Activated T-helper 17 cell treated with anti-CD3 and anti-CD28 coated beads, Interleukin-2, amount 50 U/mL, for 72 hours (primary cell): ENCODE measurements around the gene BCAR1. TPM values are rescaled to one million over a fixed set of nuclear protein-coding genes. Genes with fewer than 3 reads are reported as not detected.

Experiments
- ATAC-seq: fragments of 150-1000 bp; cut with Tn5 transposase; replicated peaks from 2 replicates; pipeline ENCODE4 v1.10.0; 2021; ENCODE audit warnings: mild to moderate bottlenecking, moderate library complexity
- H3K27ac Mint-ChIP-seq: one replicate; pipeline ENCODE4 v1.8.0; 2022; ENCODE audit warnings: mixed read lengths
- H3K27me3 Mint-ChIP-seq: one replicate; pipeline ENCODE4 v1.8.0; 2022; ENCODE audit warnings: mixed read lengths
- H3K36me3 Mint-ChIP-seq: one replicate; pipeline ENCODE4 v1.8.0; 2022; ENCODE audit warnings: low read depth, mild to moderate bottlenecking, mixed read lengths
- H3K4me1 Mint-ChIP-seq: one replicate; pipeline ENCODE4 v1.8.0; 2022; ENCODE audit warnings: mixed read lengths
- H3K4me3 Mint-ChIP-seq: one replicate; pipeline ENCODE4 v1.8.0; 2022; ENCODE audit warnings: mild to moderate bottlenecking, mixed read lengths
- H3K9me3 Mint-ChIP-seq: one replicate; pipeline ENCODE4 v1.8.0; 2022; ENCODE audit warnings: mixed read lengths
- total RNA-seq, 2 donors: library from RNA; stranded (reverse); gene quantifications; one replicate each; pipeline ENCODE4 v1.2.3, GENCODE V29; 2022

Gene BCAR1
- total RNA-seq, 2 donors from 2014 or later = 0.58 TPM; not detected in 1

- Mint-ChIP-seq H3K27ac (no peak overlapping the region), H3K36me3 (no peaks in the 10 kb centered on the region), H3K9me3 (no peaks in the 10 kb centered on the region), H3K4me3 (no peak overlapping the region), H3K27me3 (peaks cover 21% of the 10 kb centered on the region), H3K4me1 (no peaks in the 10 kb centered on the region)
- no peak for ATAC-seq
Observed at GRCh38 chr16:75252946-75253911, 1.8 kb upstream of the BCAR1 start.

GRCh38 chr16:75252049-75252864 lies 833 bp upstream of the BCAR1 start:
- Mint-ChIP-seq H3K9me3 (no peaks in the 10 kb centered on the region), H3K4me1 (no peaks in the 10 kb centered on the region), H3K4me3 (peak overlapping the region; percentile 58), H3K27ac (no peak overlapping the region), H3K27me3 (peaks cover 18% of the 10 kb centered on the region), H3K36me3 (no peaks in the 10 kb centered on the region)
- no peak for ATAC-seq

DNA sequence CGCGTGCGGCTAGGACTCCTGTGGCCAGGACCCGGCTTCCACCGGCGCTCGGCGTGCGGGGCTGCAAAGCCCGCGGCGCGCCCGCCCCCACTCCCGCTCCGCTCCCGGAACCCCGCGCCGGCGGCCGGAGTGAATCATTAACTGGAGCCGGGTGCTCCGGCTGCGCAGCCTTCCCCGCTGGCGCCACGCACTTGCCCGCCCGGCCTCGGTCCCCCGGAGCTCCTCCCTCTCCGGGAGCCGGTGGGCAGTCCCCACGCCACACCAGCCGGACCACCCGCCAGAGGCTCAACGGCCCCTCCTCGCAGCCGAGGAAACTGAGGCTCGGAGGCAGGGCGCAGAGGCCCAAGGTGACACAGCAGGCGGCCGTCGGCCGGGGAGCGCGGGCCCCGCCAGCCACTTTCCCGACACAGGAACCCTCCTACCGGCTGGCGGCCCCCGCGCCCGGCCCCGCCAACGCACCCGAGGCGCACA lies 580 bp downstream of the BCAR1 start:
- Mint-ChIP-seq H3K27ac (no peak overlapping the region), H3K4me1 (no peaks in the 10 kb centered on the region), H3K27me3 (peaks cover 18% of the 10 kb centered on the region), H3K9me3 (no peaks in the 10 kb centered on the region), H3K36me3 (no peaks in the 10 kb centered on the region), H3K4me3 (peak overlapping the region; percentile 42)
- ATAC-seq = peak; percentile 30

DNA sequence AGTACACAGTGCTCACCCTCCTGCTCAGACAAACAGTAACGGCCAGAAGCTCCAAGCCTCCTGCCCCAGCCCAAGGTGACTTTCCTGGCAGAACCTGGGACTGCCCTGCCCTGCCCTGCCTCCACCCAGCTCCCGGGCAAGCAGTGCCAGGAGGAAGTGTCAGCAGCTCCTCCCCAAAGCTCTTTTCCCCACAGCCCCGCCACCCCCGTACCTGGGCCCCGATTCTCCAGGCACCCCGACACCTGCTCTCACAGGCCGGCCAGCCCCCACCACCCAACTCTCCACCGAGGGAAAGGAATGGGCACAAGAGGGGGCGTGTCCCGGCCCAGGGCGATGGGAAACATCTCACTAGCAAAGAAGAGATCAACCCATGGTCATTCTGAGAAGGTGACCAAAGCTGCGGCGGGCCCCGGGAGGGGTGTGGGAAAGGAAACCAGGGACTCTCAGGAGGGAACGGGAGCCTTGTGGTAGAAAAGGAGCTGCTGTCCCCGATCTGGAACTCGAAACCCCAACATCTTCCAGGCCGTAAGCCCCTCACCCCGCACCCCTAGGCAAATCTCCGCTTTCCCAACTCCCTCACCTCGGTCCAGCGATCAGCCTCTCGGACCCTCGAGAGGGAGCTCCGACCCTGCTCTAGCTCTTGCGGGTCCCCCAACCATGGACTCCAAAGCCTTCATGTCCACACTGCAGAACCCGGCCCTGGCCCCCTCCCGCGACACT lies 1.2 kb downstream of the BCAR1 start:
- H3K4me1 Mint-ChIP-seq = no peaks in the 10 kb centered on the region
- no peak overlapping the region for H3K27ac Mint-ChIP-seq
- no peaks in the 10 kb centered on the region for H3K36me3 Mint-ChIP-seq
- ATAC-seq = no peak
- no peaks in the 10 kb centered on the region for H3K9me3 Mint-ChIP-seq
- peaks cover 18% of the 10 kb centered on the region for H3K27me3 Mint-ChIP-seq
- H3K4me3 Mint-ChIP-seq = peak overlapping the region; percentile 42

DNA sequence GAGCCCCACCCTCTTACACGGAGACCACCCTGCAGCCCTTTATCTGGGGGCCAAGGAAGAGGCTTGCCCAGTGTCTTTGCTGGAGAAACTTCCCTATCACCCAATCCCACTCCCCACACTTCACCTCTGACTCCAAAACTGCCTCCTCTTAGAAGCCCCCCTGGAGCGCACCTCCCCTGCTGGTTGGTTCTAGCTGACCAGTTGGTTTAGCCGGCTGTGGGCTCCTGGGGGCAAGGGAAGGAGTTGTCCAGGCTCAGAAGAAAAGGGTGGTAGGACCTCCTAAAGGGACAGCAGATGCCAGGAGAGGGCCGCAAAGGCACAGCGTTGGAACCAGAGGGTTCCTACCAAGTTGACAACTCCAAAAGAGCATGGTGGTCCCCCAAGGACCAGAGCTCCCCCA lies 2.0 kb downstream of the BCAR1 start:
- Mint-ChIP-seq H3K9me3 (no peaks in the 10 kb centered on the region), H3K27ac (no peak overlapping the region), H3K4me1 (no peaks in the 10 kb centered on the region), H3K36me3 (no peaks in the 10 kb centered on the region), H3K4me3 (no peak overlapping the region), H3K27me3 (peaks cover 11% of the 10 kb centered on the region)
- ATAC-seq = no peak

GRCh38 chr16:75248536-75249380 lies 2.7 kb downstream of the BCAR1 start:
- no peak overlapping the region for H3K4me3 Mint-ChIP-seq
- H3K27ac Mint-ChIP-seq = no peak overlapping the region
- peaks cover 9% of the 10 kb centered on the region for H3K27me3 Mint-ChIP-seq
- no peaks in the 10 kb centered on the region for H3K4me1 Mint-ChIP-seq
- ATAC-seq = no peak
- H3K9me3 Mint-ChIP-seq = no peaks in the 10 kb centered on the region
- no peaks in the 10 kb centered on the region for H3K36me3 Mint-ChIP-seq

- no peaks in the 10 kb centered on the region for H3K4me1 Mint-ChIP-seq
- H3K27ac Mint-ChIP-seq = no peak overlapping the region
- ATAC-seq = no peak
- H3K27me3 Mint-ChIP-seq = peaks cover 9% of the 10 kb centered on the region
- no peaks in the 10 kb centered on the region for H3K36me3 Mint-ChIP-seq
- no peak overlapping the region for H3K4me3 Mint-ChIP-seq
- no peaks in the 10 kb centered on the region for H3K9me3 Mint-ChIP-seq
Observed at GRCh38 chr16:75248142-75248535, 3.3 kb downstream of the BCAR1 start.

DNA sequence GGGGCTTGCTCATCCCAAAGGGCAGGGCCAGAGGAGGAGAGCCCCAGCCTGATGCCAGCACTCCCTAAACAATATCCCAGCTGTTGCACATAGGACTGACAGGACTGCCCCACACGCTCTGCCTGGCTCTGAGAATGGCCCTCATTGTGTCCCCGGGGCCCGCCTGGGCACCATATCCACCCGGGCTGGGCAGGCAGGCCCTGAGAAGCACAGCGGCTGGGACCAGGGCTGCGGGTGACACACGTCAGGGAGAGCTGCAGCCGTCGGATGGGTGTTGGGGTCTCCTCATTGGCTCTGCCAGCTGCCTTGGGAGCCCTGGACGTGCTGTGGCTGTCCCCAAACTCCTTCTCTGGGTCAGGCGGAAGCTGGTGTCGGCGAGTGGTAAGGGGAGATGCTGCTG lies 4.2 kb downstream of the BCAR1 start:
- Mint-ChIP-seq H3K27me3 (peaks cover 9% of the 10 kb centered on the region), H3K9me3 (no peaks in the 10 kb centered on the region), H3K4me3 (no peak overlapping the region), H3K36me3 (no peaks in the 10 kb centered on the region), H3K27ac (no peak overlapping the region), H3K4me1 (no peaks in the 10 kb centered on the region)
- ATAC-seq = no peak

DNA sequence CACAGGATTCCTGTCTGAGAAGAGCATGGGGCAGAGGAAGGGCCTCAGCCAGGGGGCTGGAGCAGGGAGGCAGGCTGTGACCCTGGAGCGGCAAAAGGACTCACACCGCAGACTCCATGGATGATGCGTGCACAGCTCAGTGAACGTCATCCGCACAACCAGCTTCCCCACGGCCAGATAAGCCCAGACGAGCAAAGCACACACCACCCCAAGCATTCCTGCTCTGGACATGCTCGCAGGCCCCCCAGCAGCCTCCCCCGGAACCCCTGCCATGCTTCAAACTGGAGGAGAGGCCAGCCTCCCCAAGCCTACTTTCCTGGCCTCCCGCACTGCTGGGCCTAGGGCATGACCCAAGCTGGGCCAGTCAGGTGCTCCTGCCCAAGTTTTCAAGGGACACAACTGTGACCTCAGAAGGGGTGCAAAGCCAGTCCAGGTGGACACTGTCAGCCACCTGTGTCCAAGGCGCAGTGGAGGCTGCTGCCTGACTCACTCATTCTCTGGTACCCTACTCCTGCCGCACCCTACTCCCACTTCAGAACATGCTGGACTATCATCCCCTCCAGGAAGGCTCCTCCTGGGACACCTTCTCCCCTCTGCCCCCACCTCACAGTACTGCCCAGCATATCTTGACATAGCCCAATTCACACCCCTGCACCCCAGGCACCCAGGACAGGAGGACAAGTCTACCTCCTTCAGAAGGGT lies 4.8 kb downstream of the BCAR1 start:
- no peak overlapping the region for H3K4me3 Mint-ChIP-seq
- no peak for ATAC-seq

GRCh38 chr16:75244844-75245758 lies 6.3 kb downstream of the BCAR1 start:
- no peaks in the 10 kb centered on the region for H3K27me3 Mint-ChIP-seq
- H3K36me3 Mint-ChIP-seq = no peaks in the 10 kb centered on the region
- no peak overlapping the region for H3K4me3 Mint-ChIP-seq
- ATAC-seq = no peak
- H3K9me3 Mint-ChIP-seq = no peaks in the 10 kb centered on the region
- H3K4me1 Mint-ChIP-seq = no peaks in the 10 kb centered on the region
- H3K27ac Mint-ChIP-seq = peak overlapping the region; percentile 70

More for the DNA sequence above, 4.8 kb downstream of the BCAR1 start:
- Mint-ChIP-seq H3K36me3 (no peaks in the 10 kb centered on the region), H3K4me1 (no peaks in the 10 kb centered on the region), H3K27ac (no peak overlapping the region), H3K9me3 (no peaks in the 10 kb centered on the region), H3K27me3 (peaks cover 3% of the 10 kb centered on the region)

DNA sequence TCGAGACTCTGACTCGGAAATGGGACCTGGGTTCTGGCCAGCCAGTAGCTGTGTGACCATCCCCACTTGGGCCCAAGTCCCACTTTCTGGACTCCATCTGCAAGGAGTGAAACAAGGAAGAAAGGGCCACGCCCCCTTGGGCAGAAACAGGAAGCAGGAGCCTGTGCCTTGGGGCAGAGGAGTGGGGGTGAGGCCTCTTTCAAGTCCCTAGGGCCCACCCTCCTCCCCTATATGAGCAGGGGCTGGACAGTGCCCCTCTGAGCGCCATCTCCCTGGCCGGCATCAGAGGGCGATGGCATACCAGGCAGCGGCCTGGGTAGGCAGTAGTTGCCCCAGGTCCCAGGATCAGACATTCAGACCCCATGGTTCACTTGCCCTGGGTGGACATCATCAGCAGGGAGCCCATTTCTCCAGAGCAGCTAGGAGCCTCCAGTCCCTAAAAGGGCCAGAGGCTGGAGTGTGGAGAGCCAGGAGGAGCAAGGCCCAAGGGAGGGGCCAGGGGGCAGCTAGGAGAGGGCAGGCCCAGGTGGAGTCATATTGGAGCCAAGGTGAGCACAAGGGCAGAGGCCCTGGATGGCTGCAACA lies 7.1 kb downstream of the BCAR1 start:
- Mint-ChIP-seq H3K27ac (peak overlapping the region; percentile 70), H3K27me3 (no peaks in the 10 kb centered on the region), H3K4me3 (no peak overlapping the region), H3K9me3 (no peaks in the 10 kb centered on the region), H3K4me1 (no peaks in the 10 kb centered on the region), H3K36me3 (no peaks in the 10 kb centered on the region)
- ATAC-seq = no peak

DNA sequence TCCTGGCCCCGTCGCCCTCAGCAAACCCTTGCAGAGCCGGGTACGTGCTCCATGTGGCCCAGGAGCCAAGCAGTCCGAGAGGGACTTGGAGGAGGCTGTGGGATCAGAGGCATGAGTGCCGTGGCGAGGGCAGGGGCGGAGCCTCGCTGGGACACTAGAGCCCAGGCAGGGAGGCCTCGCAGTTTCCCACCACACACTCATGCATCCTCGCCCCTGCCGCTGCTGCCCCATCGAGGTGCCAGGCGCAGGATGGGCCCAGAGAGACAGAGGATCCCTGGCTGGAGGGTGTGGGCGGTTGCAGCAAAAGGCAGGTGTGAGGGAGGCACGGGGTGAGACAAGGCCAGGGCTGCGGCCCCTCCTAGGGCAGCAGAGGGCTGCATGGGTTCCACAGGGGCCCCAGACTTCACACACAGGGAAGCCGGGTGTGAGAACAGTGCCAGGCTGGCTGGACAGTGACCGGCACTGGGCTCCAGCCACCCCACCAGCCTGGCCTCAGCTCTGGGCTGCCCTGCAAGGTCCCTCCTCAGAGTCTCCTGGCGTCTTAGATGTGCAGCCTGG lies 7.7 kb downstream of the BCAR1 start:
- Mint-ChIP-seq H3K27ac (no peak overlapping the region), H3K4me3 (no peak overlapping the region), H3K9me3 (no peaks in the 10 kb centered on the region), H3K36me3 (no peaks in the 10 kb centered on the region), H3K4me1 (no peaks in the 10 kb centered on the region), H3K27me3 (no peaks in the 10 kb centered on the region)
- no peak for ATAC-seq
